HG02623 (cell line): Measurements from ENCODE around the gene MYMX.
A peak's percentile ranks its signal among the peaks of the same experiment; 100 is the strongest.
"Not testable (repeated sequence)": the region's sequence is repeated elsewhere in the genome, so short reads cannot be mapped to it uniquely, and the experiment has no call there.

Source experiments
- ATAC-seq: cut with Tn5 transposase; IDR thresholded peaks from one replicate; pipeline ENCODE4 v1.9.1; 2021; ENCODE audit warnings: moderate library complexity; ENCODE audit not compliant: unreplicated experiment

The MYMX gene

GRCh38 chr6:44216677-44217331, at the start of gene MYMX:
MYMX (plus strand) TSS chr6:44216926; CDS start chr6:44217472, 546 bp downstream.
- ATAC-seq: no peak

DNA sequence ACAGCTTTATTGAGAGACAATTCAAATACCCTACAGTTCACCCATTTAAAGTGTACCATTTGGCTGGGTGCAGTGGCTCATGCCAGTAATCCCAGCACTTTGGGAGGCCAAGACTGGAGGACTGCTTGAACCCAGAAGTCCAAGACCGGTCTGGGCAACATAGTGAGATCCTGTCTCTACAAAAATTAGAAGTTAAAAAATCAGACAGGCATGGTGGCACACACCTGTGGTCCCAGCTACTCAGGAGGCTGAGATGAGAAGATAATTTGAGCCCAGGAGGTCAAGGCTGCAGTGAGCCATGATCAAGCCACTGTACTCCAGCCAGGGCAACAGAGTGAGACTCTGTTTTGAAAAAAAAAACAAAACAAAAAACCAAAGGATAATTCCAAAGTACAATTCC, 49.2 kb upstream of the MYMX start:
- ATAC-seq: no peak

- ATAC-seq: no peak
These were observed 47.6 kb upstream of the MYMX start for GRCh38 chr6:44169154-44169553.

DNA sequence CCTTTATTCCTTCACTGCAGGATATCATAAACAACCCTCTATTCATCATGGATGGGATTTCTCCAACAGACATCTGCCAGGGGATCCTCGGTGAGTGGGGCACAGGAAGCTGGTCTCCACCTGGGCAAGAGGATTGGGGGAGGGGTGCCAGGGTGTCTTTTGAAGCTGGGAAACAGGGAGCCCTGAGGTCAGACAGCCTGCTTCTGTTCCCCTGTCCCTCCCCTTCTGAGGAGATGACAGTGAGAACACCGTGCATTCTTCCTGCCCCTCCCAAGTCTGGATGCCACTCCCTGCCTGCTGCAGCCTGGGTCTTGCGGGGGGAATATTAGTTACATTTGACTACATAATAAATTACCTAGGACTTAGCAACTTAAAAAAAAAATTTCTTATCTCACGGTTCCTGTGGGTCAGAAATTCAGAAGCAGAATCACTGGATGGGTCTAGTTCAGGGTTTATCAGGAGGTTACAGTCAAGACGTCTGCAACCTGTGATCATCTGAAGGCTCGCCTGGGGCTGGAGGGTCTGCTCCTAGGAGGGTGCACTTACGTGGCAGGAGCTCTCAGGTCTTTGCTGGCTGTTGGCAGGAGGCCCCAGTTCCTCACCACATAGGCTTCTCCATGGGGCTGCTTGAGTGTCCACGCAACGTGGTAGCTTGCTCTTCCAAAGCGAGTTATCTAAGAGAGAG, 46.7 kb upstream of the MYMX start:
- no peak for ATAC-seq

DNA sequence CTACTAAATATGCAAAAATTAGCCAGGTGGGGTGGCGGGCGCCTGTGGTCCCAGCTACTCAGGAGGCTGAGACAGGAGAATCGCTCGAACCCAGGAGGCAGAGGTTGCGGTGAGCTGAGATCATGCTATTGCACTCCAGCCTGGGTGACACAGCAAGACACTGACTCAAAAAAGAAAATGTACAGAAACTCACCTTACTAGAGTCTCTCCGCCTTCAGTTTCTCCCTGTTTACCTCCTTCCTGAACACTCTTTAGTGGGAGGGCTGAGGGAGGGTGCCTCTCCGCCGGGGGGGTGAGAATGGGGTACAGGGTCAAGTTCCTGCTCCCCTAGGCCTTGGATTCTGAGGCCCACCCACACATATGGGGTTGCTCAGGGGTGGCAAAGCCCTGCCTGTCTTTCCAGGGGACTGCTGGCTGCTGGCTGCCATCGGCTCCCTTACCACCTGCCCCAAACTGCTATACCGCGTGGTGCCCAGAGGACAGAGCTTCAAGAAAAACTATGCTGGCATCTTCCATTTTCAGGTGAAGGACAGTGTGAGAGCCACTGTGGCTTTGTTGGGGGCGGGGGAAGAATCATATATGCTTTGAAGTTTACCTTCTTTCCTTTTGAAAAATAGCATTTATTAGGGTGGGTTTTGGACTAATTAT, 44.7 kb upstream of the MYMX start:
- no peak for ATAC-seq

- ATAC-seq: no peak
These were observed 43.8 kb upstream of the MYMX start for GRCh38 chr6:44172731-44173500.

DNA sequence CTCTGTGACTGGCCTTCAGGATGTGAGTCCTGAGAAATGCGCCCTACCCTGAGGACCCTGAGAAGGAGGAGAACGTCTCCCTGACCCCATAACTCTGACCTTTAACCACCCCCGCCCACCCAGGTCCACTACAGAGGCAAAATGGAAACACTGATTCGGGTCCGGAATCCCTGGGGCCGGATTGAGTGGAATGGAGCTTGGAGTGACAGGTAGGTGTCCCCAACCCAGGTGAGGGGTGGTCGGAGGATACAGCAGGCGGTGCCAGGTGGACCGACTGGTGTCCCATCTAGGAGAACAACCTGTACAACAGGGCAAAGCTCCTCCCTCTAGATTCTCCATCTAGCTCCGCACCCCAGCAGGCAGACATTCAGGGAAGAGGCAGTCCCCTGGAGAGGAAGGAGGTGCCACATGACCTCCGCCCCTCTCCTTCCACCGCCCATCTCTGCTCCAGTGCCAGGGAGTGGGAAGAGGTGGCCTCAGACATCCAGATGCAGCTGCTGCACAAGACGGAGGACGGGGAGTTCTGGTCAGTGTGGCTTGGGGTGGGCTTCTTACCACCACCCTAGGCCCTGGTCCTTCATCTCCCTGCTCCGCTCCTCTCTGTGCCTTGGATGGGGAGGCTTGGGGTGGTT, 40.5 kb upstream of the MYMX start:
- ATAC-seq: no peak

- ATAC-seq: peak; percentile 42
These were observed 39.8 kb upstream of the MYMX start for GRCh38 chr6:44176762-44177509.

DNA sequence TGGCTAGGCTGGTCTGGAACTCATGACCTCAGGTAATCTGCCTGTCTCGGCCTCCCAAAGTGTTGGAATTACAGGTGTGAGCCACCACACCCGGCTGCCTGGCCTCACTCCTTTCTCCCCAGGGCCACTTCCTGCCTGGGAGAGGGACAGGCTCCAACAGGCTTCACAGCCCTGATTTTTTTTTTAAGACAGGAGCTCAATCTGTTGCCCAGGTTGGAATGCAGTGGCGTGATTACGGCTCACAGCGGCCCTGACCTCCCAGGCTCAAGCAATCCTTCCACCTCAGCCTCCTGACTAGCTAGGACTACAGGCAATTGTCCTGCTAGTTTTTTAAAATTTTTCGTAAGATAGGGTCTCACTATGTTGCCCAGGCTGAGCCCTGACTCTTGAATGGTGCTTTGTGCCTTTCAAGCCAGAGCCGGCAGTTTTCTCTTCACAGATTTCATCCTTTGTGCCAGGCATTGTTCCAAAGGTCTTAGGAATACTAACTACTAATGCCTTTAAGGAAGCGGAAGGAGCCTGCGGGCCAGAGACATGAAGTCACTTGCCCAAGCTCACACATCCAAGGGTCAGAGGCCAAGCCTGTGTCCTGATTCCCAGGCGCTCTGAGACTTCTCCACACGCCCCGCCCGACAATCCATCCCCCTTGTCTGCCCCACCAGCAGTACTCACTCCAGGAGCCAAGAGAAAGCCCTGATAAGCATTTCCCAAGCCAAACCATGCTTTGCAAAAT, 38.9 kb upstream of the MYMX start:
- no peak for ATAC-seq

DNA sequence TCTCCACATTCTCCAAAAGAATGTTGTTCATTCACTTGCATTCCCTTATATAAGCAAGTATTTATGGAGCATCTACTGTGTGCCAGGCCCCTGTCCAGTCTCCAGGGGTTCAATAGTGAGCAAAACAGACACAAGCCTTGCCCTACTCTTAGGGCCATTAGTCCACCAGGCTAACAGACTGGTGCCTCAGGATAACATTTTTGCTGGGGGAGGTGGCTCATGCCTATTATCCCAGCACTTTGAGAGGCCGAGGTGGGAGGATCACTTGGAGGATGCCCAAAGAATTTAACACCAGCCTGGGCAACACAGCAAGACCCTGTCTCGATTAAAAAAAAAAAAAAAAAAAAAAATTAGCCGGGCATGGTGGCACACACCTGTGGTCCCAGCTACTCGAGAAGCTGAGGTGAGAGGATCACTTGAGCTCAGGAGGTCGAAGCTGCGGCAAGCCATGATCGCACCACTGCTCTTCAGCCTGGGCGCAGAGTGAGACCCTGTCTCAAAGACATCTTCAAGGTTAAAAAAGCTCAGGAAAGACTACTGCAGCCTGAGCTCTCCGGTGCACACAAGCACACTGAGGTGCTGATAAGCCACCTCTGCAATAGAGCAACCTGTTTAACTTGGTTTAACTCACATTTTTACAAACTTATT, 38.2 kb upstream of the MYMX start:
- no peak for ATAC-seq

GRCh38 chr6:44179072-44179536, 37.6 kb upstream of the MYMX start:
- no peak for ATAC-seq

GRCh38 chr6:44179648-44180047, 37.1 kb upstream of the MYMX start:
- no peak for ATAC-seq

DNA sequence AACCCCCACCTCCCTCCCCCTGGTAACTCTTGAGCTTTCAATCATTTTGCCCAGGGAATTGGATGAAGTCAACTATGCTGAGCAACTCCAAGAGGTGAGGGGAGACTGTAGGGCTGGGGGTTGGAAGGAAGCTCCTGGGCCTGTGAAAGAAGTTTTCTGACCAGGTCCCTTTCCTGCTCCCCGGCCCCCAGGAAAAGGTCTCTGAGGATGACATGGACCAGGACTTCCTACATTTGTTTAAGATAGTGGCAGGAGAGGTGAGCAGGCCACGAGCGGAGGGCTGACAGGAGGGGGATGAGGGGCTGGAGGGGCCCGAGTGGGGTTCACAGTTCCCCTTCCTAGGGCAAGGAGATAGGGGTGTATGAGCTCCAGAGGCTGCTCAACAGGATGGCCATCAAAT, 36.3 kb upstream of the MYMX start:
- no peak for ATAC-seq

- no peak for ATAC-seq
These were observed 35.8 kb upstream of the MYMX start for GRCh38 chr6:44180886-44181285.

GRCh38 chr6:44181784-44182183, 34.9 kb upstream of the MYMX start:
- not testable (repeated sequence) for ATAC-seq

DNA sequence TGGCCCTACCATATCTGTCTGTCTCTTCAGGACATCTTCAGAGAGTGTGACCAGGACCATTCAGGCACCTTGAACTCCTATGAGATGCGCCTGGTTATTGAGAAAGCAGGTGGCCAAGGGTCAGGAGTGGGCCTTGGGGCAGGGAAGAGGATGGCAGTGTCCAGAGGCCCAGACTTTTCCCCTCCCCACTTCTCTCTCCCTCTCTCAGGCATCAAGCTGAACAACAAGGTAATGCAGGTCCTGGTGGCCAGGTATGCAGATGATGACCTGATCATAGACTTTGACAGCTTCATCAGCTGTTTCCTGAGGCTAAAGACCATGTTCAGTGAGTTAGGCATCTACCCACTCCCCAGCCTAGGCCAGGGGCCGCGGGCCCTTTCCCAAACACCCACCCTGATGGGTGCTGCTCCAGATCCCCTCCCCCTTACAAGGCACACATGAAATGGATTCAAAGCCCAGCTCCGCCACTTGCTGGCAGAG, 33.8 kb upstream of the MYMX start:
- no peak for ATAC-seq

- no peak for ATAC-seq
These were observed 32.9 kb upstream of the MYMX start for GRCh38 chr6:44183783-44184182.

DNA sequence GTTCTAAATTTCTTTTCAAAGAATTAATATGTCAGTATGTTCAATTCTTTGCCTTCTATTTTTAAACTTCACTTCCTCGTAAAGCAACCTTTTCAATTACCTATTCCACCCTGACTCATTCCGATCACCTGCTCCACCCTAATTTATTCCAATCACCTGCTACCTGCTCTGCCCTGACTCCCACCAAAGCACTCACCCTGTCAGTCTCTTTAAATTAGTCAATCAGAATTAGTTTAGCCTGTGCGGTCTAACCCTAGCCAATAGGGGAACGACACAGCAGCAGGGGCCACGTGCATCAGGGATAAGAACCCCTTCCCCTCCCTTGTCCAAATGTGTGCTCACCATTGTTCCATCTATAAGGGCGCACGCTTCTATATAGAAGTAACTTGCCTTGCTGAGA, 31.4 kb upstream of the MYMX start:
- ATAC-seq: not testable (repeated sequence)
